HCEC 1CT (cell line): ENCODE results near the gene IL23R.

ENCODE experiments used
- DNase-seq: peaks from one replicate; pipeline ENCODE4 v3.0.0-alpha.2; 2017

IL23R gene

DNA sequence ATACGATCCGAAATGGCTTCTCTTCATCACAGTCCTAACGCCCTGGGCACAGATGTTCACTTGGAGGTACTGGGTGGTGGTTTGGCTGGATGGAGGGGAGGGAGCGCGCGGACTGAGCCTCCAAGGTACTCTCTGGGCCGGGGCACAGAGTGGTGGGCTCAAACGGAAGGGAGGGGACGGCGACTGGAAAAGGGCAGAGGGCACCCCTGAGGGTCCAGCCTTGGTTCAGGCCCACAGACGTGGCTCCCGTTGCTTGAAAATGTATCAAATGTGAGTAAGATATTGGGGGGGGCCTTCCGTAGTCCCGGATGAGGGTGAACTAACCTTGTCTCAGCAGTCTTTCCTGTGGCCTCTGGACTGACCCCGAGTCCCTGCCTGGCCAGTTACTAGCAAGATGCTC is 141.9 kb downstream of the IL23R start:
- DNase-seq: no peak
